DMS114 treated with DMSO at 0.1 percent for 48 hours (cell line): ENCODE results near the gene TTC28.

Experiments
- DNase-seq: peaks from one replicate; lab custom pipeline; 2025; ENCODE audit not compliant: unreplicated experiment; lab: John Stamatoyannopoulos, UW

The TTC28 gene

DNA sequence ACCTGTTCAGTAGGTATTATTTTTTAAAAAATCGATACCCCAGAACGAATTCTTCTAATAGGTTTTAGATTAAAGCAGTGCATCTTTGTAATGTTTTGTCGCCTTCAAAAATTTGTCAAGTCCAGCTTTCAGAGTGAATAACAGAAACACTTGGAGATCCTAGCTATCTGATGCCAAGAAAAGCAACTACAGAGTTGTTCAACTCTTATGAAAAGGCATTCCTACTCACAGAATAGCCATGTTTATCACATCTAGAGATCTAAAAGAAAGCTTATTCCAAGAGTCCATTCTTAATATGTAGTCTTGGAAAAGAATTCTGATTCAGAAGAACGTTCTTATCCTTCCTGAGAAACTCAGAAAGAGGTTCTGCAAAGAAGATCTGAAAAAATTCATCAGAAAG lies 268.5 kb downstream of the TTC28 start:
- DNase-seq = no peak

DNA sequence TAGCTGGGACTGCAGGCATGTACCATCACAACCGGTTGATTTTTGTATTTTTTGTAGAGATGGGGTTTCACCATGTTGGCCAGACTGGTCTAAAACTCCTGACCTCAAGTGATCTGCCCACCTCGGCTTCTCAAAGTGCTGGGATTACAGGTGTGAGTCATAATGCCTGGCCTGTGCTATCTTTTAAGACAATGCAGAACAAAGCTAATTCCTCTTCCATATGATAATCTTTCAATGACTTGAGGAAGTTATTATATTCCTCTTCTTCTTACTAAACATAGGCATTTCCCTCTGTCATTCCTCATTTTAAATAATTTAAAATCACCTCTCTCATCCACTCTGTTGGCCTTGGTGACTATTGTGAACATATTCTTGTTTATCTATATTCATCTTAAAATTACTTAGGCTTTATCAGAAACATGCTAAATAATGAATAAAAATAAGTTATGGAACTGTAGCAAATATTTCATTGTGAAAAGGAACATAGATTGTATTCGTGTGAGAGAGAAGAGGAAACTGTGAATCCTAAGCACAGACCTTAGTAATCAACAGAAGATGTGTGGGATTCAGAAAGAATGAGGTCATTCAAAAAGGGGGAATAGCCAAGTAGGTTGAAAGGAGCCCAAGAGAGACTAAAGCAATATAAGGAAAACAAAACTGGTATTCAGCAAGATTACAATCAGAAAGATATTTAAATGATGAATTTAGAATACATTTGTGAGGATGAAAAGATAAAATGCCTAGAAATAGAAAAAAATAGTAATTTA lies 269.4 kb downstream of the TTC28 start:
- DNase-seq = no peak

GRCh38 chr22:28408709-28409108 lies 270.9 kb downstream of the TTC28 start:
- no peak for DNase-seq

- no peak for DNase-seq
Observed at GRCh38 chr22:28407645-28408044, 272.0 kb downstream of the TTC28 start.

- no peak for DNase-seq
Observed at GRCh38 chr22:28406246-28406645, 273.4 kb downstream of the TTC28 start.

GRCh38 chr22:28405588-28405987 lies 274.1 kb downstream of the TTC28 start:
- no peak for DNase-seq

DNA sequence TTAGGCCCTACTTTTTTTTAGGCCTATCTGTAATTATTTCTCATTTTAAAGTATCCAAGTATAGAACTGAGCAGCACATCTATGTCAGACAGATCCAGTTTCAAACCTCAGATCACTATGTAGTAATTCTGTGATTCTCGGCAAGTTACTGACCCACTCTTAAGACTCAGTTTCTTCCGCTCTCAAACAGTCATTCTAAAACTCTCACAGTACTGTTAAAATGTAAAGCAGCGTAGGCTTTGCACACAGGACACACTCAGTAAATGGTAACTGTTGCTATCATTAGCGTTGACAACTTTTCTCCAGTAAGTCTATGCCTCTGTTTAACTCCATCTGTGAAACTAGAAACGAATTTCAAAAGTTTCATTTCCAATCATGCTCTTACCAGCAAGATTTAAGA lies 277.1 kb downstream of the TTC28 start:
- DNase-seq = no peak

DNA sequence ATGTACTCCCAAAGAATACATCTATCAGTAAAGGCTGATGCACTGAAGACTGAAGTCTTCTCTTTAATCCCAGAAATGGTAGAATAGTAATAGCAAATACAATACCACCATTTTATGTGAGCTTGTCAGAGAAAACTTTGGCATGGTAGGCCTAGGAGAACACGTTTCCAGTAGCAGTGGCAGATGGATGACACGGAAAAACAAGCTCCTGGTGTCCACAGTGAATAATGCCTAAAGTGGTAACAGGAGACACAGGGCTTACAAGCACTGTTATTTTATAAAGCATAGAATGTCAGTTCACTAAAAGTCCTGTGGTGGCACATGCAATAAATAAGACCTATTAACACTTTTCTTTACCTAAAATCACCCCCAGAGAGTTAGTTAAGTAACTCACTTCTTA lies 277.6 kb downstream of the TTC28 start:
- DNase-seq = no peak

GRCh38 chr22:28398981-28399380 lies 280.7 kb downstream of the TTC28 start:
- no peak for DNase-seq

DNA sequence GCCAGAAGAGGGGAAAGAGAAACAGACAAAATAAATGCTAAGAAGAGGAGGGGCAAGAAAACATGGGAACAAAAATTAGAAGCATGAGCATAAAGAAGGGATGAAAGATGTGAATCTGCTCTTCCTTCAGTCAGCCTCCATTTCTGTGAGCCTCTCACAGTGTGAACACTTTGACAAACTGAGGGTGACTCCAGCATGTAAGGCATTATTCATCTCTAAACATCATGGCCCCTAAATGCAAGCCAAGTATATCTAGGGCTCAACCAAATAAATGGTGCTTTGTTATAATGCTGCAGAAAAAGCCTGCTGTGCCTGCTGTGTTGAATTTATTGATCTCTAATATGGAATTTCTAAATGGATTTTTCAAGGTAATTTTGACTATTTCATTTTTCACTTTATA lies 281.3 kb downstream of the TTC28 start:
- no peak for DNase-seq

DNA sequence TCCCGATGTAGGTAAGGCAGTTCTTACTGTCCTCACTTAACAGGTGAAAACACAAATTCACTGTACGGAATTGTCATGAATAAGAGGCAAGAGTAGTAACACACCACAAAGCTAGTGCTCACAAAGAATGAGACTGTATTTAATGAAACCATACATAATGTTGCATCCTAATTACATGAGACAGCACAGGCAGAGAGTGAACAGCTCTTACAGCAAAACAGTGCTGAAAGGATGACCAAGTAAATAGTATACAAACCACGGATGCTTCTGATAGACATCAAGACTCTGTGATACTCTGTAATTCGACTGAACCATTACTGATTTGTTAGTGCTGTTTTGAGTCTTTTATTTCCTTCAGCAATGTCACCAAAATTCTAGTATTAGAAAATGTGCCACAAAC lies 282.3 kb downstream of the TTC28 start:
- DNase-seq = no peak

- no peak for DNase-seq
Observed at GRCh38 chr22:28395920-28396753, 283.5 kb downstream of the TTC28 start.

DNA sequence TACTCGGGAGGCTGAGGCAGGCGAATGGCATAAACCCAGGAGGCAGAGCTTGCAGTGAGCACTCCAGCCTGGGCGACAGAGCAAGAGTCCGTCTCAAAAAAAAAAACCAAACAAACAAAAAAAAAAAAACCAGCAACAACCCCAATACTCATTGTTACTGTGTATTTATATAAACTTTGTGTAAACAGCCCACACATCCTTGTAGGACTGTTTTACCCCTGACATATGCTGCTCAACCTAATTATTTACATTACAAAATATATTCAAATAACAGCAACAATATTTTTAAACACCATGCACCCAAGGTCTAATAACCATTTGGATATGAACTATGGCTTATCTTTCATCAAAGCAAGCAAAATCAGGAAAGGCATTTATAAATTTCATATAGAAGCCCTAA lies 284.1 kb downstream of the TTC28 start:
- no peak for DNase-seq

GRCh38 chr22:28394513-28395110 lies 285.0 kb downstream of the TTC28 start:
- no peak for DNase-seq

DNA sequence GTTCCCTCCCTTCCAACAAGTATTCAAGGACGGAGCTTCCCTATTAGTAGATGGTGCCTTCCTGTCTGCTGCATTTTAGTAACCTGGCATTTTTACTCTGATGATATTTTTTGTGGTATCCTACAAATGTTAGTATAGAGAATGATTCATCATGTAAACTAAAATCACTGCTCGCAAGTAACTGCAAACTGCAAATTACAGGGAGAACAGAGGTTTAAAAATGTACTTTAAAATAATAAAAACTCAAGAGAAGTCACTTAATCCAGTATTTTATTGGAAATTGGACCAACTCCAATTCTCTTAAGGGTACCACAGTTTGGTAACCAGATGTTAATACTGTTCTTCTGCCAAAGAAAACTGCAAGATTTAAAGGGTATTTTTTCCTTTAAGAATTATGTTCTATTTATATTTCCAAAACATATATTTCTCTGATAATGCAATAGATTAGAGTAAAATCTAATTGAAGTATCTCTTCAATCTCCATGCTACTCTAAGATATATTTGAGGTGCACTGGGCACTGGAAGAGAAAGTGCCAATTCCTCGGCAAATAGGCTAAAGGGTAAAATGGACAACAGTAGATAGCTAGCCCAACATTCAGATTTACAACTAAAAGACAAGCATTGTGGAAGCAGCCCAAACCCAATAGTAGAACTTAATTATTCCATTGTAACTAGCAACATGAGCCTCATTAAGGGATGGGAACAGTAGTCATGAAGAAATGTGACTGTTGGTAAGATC lies 298.0 kb downstream of the TTC28 start:
- DNase-seq = no peak

GRCh38 chr22:28379951-28380350 lies 299.7 kb downstream of the TTC28 start:
- DNase-seq = no peak

GRCh38 chr22:28379075-28379779 lies 300.4 kb downstream of the TTC28 start:
- no peak for DNase-seq

- DNase-seq = no peak
Observed at GRCh38 chr22:28375761-28376534, 303.7 kb downstream of the TTC28 start.

DNA sequence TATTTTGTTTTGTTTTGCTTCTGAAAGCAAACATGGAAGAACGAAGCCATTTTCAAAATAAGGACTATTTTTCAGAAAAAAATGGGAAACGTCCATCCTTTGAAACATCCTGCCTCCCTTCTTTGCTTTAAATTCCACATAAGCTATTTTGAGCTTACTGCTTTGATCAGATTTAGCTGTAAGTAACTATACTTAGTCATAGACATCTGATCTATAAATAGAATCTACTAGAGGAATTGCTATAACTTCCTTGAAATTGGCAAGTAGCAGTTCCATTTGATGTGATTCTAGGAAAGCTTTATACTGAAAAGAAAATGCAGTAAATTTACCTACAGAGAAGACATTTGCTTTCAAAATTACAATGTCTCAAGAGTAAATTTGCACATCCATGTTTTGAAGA lies 305.8 kb downstream of the TTC28 start:
- DNase-seq = no peak

GRCh38 chr22:28369854-28370253 lies 309.8 kb downstream of the TTC28 start:
- no peak for DNase-seq
